Mucosa of descending colon (tissue), 3 donors: ENCODE results near the gene VPS13D. TPM values are rescaled to one million over a fixed set of nuclear protein-coding genes. Genes with fewer than 3 reads are reported as not detected.

Experiments
- ATAC-seq: fragments of 200-7000 bp; cut with Tn5 transposase; one replicate; pipeline ENCODE4 v1.9.1; 2020; ENCODE audit warnings: mild to moderate bottlenecking, moderate library complexity
- DNase-seq, 3 donors: peaks; one replicate each; pipeline ENCODE4 v3.0.0-alpha.2; 2020
- H3K36me3 ChIP-seq: fragments of 200-600 bp; one replicate; pipeline ENCODE4 v1.8.0; 2021; ENCODE audit warnings: low read depth, mild to moderate bottlenecking
- H3K4me1 ChIP-seq: fragments of 200-600 bp; one replicate; pipeline ENCODE4 v1.8.0; 2021; ENCODE audit warnings: low read depth, mild to moderate bottlenecking
- H3K4me3 ChIP-seq: fragments of 200-600 bp; one replicate; pipeline ENCODE4 v1.8.0; 2021; ENCODE audit warnings: mild to moderate bottlenecking
- H3K9me3 ChIP-seq: fragments of 200-600 bp; one replicate; pipeline ENCODE4 v1.8.0; 2021; ENCODE audit warnings: mild to moderate bottlenecking
- CTCF ChIP-seq: fragments of 200-600 bp; IDR thresholded peaks from one replicate; pipeline ENCODE4 v1.8.0; 2022; ENCODE audit warnings: antibody characterized with exemption, mild to moderate bottlenecking
- intact Hi-C, 2 donors: fragments of 100-400 bp; cut with DNase I in 1 of 2; cut with micrococcal nuclease in 1 of 2; formaldehyde crosslinking; loops; one replicate each; pipeline versions ENCODE4 v1.11.0 to v1.11.1; 2022; cut with DNase I, micrococcal nuclease
- total RNA-seq, 3 donors: library from RNA; stranded (reverse); fragmentation: NEBNext Ultra II Directional in 2 of 3; extraction: Animal tissue kit (Norgen Biotek cat#: 25700) in 2 of 3; gene quantifications; one replicate each; pipeline versions ENCODE4 v1.2.1 to v1.2.4, GENCODE V29; 2021 to 2023
- donor health status: DM: no; HTN: no; CAD: no; lungs with moderate emphysema.
- donor health status: DM: no; HTN: no; CAD: no.
- donor health status: DM: no; HTN: yes; CAD: no.

Gene VPS13D
- total RNA-seq, 3 donors from 2014 or later, result 70.1 to 96.6 (median 96.6) TPM

GRCh38 chr1:12472798-12473551 is 243.1 kb downstream of the VPS13D start:
- no peak for TF ChIP-seq CTCF
- Histone ChIP-seq H3K9me3 (no peaks in the 10 kb centered on the region), H3K4me3 (no peak overlapping the region), H3K36me3 (peaks cover 1% of the 10 kb centered on the region), H3K4me1 (peaks cover 39% of the 10 kb centered on the region)
- DNase-seq, result peak in 1 of 3 donors; percentile 76
- intact Hi-C loops, result loop anchor here in 1 of 2 donors (10.0 kb wide), 1 partner anchor 142 kb away; the partner anchor contains the start of gene DHRS3
- peak; percentile 18 for ATAC-seq

- DNase-seq (no peak), ATAC-seq (no peak)
- no peaks in the 10 kb centered on the region for H3K9me3 ChIP-seq
- peaks cover 45% of the 10 kb centered on the region for H3K4me1 ChIP-seq
- intact Hi-C loops, result loop anchor here in 1 of 2 donors (10.0 kb wide), 1 partner anchor 141 kb away; the partner anchor contains the start of gene DHRS3
- no peak for TF ChIP-seq CTCF
- peaks cover 5% of the 10 kb centered on the region for H3K36me3 ChIP-seq
- no peak overlapping the region for H3K4me3 ChIP-seq
Observed at GRCh38 chr1:12473596-12474362, 243.9 kb downstream of the VPS13D start.

GRCh38 chr1:12475101-12475500 is 245.3 kb downstream of the VPS13D start:
- H3K36me3 ChIP-seq, result peaks cover 5% of the 10 kb centered on the region
- ATAC-seq, result peak; percentile 25
- peaks cover 54% of the 10 kb centered on the region for H3K4me1 ChIP-seq
- no peak for DNase-seq
- H3K4me3 ChIP-seq, result no peak overlapping the region
- intact Hi-C loops, result loop anchor here in 1 of 2 donors (10.0 kb wide), 1 partner anchor 140 kb away; the partner anchor contains the start of gene DHRS3
- no peak for TF ChIP-seq CTCF
- H3K9me3 ChIP-seq, result no peaks in the 10 kb centered on the region

GRCh38 chr1:12475530-12475934 is 245.7 kb downstream of the VPS13D start:
- Histone ChIP-seq H3K9me3 (no peaks in the 10 kb centered on the region), H3K36me3 (peaks cover 5% of the 10 kb centered on the region), H3K4me1 (peaks cover 58% of the 10 kb centered on the region), H3K4me3 (no peak overlapping the region)
- ATAC-seq, result peak; percentile 60
- no peak for TF ChIP-seq CTCF
- DNase-seq, result peak in 1 of 3 donors; percentile 65
- intact Hi-C loops, result loop anchor here in 1 of 2 donors (10.0 kb wide), 1 partner anchor 139 kb away; the partner anchor contains the start of gene DHRS3

- Histone ChIP-seq H3K4me3 (no peak overlapping the region), H3K36me3 (peaks cover 5% of the 10 kb centered on the region), H3K9me3 (no peaks in the 10 kb centered on the region), H3K4me1 (peaks cover 62% of the 10 kb centered on the region)
- peak; percentile 24 for ATAC-seq
- no peak for TF ChIP-seq CTCF
- intact Hi-C loops, result loop anchor here in 1 of 2 donors (10.0 kb wide), 1 partner anchor 139 kb away; the partner anchor contains the start of gene DHRS3
- DNase-seq, result no peak
Observed at GRCh38 chr1:12475947-12476346, 246.1 kb downstream of the VPS13D start.
